ENCODE data around the gene PKNOX2. TPM values are rescaled to one million over a fixed set of nuclear protein-coding genes. Genes with fewer than 3 reads are reported as not detected.

The PKNOX2 gene
- total and polyA plus RNA-seq, 2 of the 4 experiments (the other 2 are of a cell fraction): 0.72 to 2.3 TPM

GRCh38 chr11:125274774-125275173 lies 110.2 kb downstream of the PKNOX2 start:
- no peaks in the 10 kb centered on the region for H4K20me1 ChIP-seq (ENCODE audit: insufficient read depth, low read length)
- no peak overlapping the region for H2AK5ac ChIP-seq (ENCODE audit: low read depth, low read length)
- H4K91ac ChIP-seq (ENCODE audit: insufficient read depth, low read depth, low read length): no peak overlapping the region
- no peaks in the 10 kb centered on the region; the same call in 1 of the 2 replicates for H3K4me1 ChIP-seq (ENCODE audit: control insufficient read depth, insufficient read depth, low read length)
- dilution Hi-C loops (cut with HindIII; ENCODE audit: low sequenced_read_pairs, unreplicated experiment): no loop called here
- no peak overlapping the region for H2AFZ ChIP-seq (replicated peaks; ENCODE audit: low read length, poor library complexity)
- H4K5ac ChIP-seq (ENCODE audit: low read depth, low read length): no peak overlapping the region
- no peak overlapping the region for H3K9ac ChIP-seq (ENCODE audit: low read depth, low read length)
- H2BK15ac ChIP-seq (ENCODE audit: low read depth, low read length): no peak overlapping the region
- H3K27me3 ChIP-seq (ENCODE audit: control insufficient read depth, insufficient read depth, low read length): no peaks in the 10 kb centered on the region; the same call in 1 of the 2 replicates
- H2BK120ac ChIP-seq (ENCODE audit: low read depth, low read length): no peak overlapping the region
- no peak overlapping the region for H3K4me2 ChIP-seq (ENCODE audit: low read depth, low read length)
- H3K36me3 ChIP-seq (ENCODE audit: control insufficient read depth, insufficient read depth, low read length): no peaks in the 10 kb centered on the region
- POLR2A ChIA-PET (ENCODE audit: unreplicated experiment): no interaction called here
- in situ Hi-C loops (cut with MboI; ENCODE audit: low sequenced_read_pairs): no loop called here
- BruUV-seq (replicated peaks): no TSS peak
- 74% methylated on average over 3 of the region's 4 CpGs; no CpG with 5 or more reads in 1 of the 2 experiments for WGBS, 2 experiments (ENCODE audit: extremely low coverage in 2 of 2, insufficient read length in 1 of 2)
- no peak overlapping the region for H2BK5ac ChIP-seq (ENCODE audit: low read depth, low read length, poor library complexity, severe bottlenecking)
- H3K79me1 ChIP-seq (ENCODE audit: low read depth in 1 of 2, low read length in 2 of 2): no peaks in the 10 kb centered on the region
- no peak overlapping the region for H3K18ac ChIP-seq (ENCODE audit: low read depth, low read length)
- no peak overlapping the region for H3K27ac ChIP-seq (ENCODE audit: insufficient read depth, low read length)
- no peak overlapping the region for H4K8ac ChIP-seq (ENCODE audit: low read depth in 2 of 2, low read length in 2 of 2)
- DNase-seq (no peak), ATAC-seq (ENCODE audit: low read depth) (no peak)
- no peak for TF ChIP-seq CHD1 (IDR thresholded peaks at IDR 0.05; ENCODE audit: low read depth, low read length)
- TF ChIP-seq RAD21 (IDR thresholded peaks at IDR 0.05; ENCODE audit: low read length): no peak
- TF ChIP-seq CTCF (conservative IDR thresholded peaks at IDR 0.05; ENCODE audit: low read depth, low read length): no peak
- H3K9me3 ChIP-seq (ENCODE audit: control insufficient read depth, insufficient read depth, low read length): no peaks in the 10 kb centered on the region
- H3K14ac ChIP-seq (replicated peaks; ENCODE audit: low read depth, low read length): no peak overlapping the region
- H2AK9ac ChIP-seq (replicated peaks; ENCODE audit: low read depth, low read length, poor library complexity): no peak overlapping the region
- no peak overlapping the region for H2BK20ac ChIP-seq (ENCODE audit: low read depth, low read length)
- H3K4ac ChIP-seq (ENCODE audit: low read depth, low read length): no peak overlapping the region
- intact Hi-C loops (cut with micrococcal nuclease): no loop called here
- H3K4me3 ChIP-seq (ENCODE audit: insufficient read depth, low read depth, low read length): no peak overlapping the region
- H3K23ac ChIP-seq (ENCODE audit: low read depth, low read length): no peak overlapping the region
- no peak overlapping the region for H3K56ac ChIP-seq (ENCODE audit: extremely low read depth, insufficient read depth, low read length)
- no peaks in the 10 kb centered on the region for H3K9me1 ChIP-seq (ENCODE audit: insufficient read depth, low read length)
- CTCF ChIA-PET: no interaction called here

All from IMR-90 (cell line).